ENCODE data around the gene ERBB2.

Gene ERBB2

DNA sequence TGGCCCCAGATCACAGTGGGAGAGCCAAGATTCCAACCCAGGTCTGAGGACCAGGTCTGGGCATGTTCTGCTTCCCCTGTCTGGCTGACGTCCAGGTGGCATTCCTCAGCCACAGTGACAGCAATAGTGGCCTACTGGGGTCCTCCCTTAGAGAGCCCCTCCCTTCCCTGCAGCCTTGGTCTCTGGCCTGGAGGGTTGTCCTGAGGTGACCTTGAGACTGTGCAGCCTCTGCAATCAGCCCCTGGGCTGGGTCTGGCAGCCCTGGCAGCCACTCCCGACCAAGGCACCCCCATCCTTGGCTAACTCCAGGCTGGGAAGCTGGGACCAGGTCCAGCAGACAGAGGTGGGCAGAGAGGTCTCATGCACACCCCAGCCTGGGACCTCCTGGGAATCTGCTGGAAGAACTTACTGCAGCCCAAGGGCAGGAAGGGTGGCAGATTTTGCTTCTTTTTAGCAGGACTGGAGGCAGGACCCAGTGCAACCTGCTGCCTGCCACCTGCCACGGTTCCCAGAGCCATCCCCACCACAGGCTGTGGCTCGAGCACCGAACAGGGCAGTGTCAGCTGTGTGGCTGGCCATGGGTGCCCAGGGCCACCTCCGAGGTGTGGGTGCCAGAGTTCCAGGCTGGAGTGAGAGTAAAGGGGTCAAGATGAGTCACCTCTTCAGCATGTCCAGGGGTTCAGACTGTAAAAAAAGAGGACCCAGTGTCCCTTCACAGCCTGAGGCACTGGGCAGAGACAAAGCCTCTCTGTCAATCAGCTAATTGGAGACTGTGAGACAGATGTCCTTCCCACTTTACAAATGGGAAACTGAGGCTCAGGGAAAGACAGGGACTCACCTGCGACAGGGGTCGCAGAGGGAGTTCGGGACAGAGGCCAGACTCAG lies 50.5 kb downstream of the ERBB2 start:
- DNase-seq (ENCODE audit: low read depth in 2 of 2) = peak in 1 of 2 donors; percentile 21
- no peak for TF ChIP-seq CTCF (IDR thresholded peaks at IDR 0.05; ENCODE audit: low read depth, low read length)
- H3K4me3 ChIP-seq (replicated peaks in 1 of 2; ENCODE audit: low read depth in 2 of 2, low read length in 2 of 2) = no peak overlapping the region

GRCh38 chr17:39751016-39751543 lies 51.2 kb downstream of the ERBB2 start:
- DNase-seq (ENCODE audit: low read depth in 2 of 2) = no peak
- TF ChIP-seq CTCF (IDR thresholded peaks at IDR 0.05; ENCODE audit: low read depth, low read length) = no peak
- H3K4me3 ChIP-seq (replicated peaks in 1 of 2; ENCODE audit: low read depth in 2 of 2, low read length in 2 of 2) = no peak overlapping the region

DNA sequence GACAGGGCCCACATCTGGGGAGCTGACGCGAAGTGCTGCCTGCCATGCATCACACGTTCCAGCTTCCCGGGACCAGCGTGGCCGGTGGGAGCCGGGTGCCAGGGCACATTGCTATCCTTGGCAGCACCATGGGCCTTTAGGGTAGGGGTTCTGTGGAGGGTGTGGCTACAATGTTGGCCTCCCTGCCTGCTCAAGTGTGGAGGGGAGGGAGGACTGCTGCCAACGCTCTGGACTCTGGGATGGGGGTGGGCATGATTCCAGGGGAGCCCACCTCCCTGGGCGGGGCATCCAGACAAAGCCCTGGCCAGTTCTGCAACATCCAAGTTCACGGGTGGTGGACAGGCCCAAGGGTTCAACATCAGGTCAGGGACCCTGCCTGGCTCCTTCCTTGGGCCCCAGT lies 51.8 kb downstream of the ERBB2 start:
- TF ChIP-seq CTCF (IDR thresholded peaks at IDR 0.05; ENCODE audit: low read depth, low read length) = no peak
- no peak for DNase-seq (ENCODE audit: low read depth in 2 of 2)
- no peak overlapping the region for H3K4me3 ChIP-seq (replicated peaks in 1 of 2; ENCODE audit: low read depth in 2 of 2, low read length in 2 of 2)

DNA sequence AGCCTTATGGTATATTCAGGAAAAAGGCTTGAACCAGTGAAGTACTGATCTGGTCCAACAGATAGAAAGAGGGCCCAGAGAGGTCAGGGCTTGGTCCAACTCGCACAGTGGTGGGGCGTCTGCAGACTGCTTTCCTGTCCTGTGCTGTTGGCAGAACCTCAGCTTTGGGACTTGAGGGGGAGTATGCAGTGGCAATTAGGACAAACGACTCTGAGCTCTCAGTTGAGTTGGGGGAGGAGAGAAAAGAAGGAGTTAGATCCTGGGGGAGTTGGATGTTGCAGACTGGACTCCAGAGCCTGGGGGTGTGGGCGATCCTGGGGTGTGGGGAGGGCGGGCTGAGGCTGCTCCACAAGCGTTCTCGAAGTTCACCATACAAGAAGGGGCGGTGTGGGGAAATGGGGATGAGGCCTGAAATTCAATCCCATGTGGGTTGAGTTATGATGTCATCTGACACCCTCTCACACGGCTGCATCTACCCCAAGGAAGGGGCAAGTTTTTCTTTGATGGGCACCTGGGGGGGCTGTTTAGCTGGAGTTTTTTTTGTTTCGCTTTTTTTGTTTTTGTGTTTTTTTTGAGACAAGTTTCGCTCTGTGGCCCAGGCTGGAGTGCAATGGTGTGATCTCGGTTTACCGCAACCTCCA lies 52.5 kb downstream of the ERBB2 start:
- DNase-seq (ENCODE audit: low read depth in 2 of 2) = no peak
- H3K4me3 ChIP-seq (replicated peaks in 1 of 2; ENCODE audit: low read depth in 2 of 2, low read length in 2 of 2) = no peak overlapping the region
- TF ChIP-seq CTCF (IDR thresholded peaks at IDR 0.05; ENCODE audit: low read depth, low read length) = no peak

DNA sequence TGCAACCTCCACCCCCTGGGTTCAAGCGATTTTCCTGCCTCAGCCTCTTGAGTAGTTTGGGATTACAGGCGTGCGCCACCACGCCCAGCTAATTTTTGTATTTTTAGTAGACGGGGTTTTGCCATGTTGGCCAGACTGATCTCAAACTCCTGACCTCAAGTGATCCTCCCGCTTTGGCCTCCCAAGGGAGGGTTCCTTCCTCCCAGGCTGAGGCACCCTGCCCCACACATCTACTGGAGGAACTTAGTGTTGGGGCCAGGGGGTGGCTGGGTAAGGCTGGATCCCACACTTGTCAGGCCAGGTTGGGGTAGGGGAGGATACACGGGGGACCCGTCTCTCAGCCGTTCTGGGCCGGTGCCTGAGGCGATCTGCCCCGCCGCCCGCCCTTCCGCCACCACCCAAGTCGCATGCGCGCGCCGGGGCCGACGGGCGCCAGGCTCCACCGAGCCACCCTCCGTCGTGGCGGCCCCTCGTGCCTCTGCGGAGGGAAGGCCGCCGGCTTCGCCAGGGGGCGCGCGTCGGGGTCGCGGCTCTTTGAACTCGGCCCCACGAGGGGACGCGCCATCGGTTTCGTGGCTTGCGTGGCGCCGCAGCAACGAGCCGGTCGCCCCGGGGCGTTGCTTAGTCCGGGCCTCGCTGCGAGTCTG lies 53.8 kb downstream of the ERBB2 start:
- no peak for TF ChIP-seq CTCF (IDR thresholded peaks at IDR 0.05; ENCODE audit: low read depth, low read length)
- DNase-seq (ENCODE audit: low read depth in 2 of 2) = no peak
- H3K4me3 ChIP-seq (replicated peaks in 1 of 2; ENCODE audit: low read depth in 2 of 2, low read length in 2 of 2) = peak overlapping the region; percentile 63

DNA sequence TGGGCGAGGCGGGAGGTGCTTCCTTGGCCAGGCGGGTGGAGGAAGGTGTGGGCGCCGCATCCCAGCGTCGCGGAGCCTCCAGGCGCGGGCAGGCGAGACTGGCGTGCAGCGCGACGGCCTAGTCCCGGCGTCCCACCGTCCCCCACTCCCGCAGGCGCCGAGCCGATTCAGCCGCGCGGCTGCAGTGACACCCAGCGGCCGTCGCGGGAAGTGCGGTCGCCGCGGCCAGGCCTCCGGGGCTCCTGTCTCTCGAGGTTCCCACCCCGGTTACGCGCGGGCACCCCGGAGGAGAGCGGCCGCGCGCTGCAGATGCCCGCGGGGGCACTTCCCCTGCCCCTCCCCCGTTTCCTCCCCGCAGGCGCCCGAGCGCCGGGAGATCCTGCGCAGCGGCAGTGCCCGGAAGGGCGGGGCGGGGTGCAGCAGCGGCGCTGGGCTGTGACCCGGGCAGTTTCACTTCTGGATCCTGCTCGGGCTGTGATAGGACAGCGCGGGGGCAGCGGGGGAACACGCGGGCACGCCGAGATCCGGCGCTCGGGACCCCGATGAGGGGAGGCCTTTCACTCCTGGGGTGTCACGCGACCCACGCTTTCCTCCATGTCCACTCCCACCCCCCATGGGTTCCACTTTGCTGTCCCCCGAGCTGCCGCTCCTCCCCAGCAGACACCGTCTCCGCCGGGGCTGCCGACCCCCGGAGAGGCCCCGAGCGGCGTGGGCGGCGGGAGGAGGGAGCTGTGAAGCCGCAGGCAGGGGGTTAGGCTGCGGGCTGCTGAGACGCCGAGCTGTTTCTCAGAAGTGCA lies 54.5 kb downstream of the ERBB2 start:
- peak; percentile 56 for TF ChIP-seq CTCF (IDR thresholded peaks at IDR 0.05; ENCODE audit: low read depth, low read length)
- H3K4me3 ChIP-seq (replicated peaks in 1 of 2; ENCODE audit: low read depth in 2 of 2, low read length in 2 of 2) = peak overlapping the region; percentile 63
- DNase-seq (ENCODE audit: low read depth in 2 of 2) = peak; percentile 83 to 92
